Esophagus (tissue), 2 donors: ENCODE data around the gene NBEA. TPM values are rescaled to one million over a fixed set of nuclear protein-coding genes. Genes with fewer than 3 reads are reported as not detected.

Experiments used
- H3K27ac ChIP-seq, 2 donors: one replicate each; pipeline ENCODE4 v1.5.1; 2013; ENCODE audit warnings: low read depth in 2 of 2, mild to moderate bottlenecking in 2 of 2, inconsistent platforms in 1 of 2, low read length in 1 of 2, moderate library complexity in 1 of 2
- H3K27me3 ChIP-seq, 2 donors: one replicate each; pipeline ENCODE4 v1.6.1; 2013; ENCODE audit warnings: low read length in 2 of 2, control low read depth in 1 of 2, mild to moderate bottlenecking in 1 of 2; ENCODE audit not compliant: insufficient read depth in 2 of 2, control insufficient read depth in 1 of 2
- H3K36me3 ChIP-seq, 2 donors: one replicate each; pipeline ENCODE4 v1.6.1; 2013; ENCODE audit warnings: low read length in 1 of 2; ENCODE audit not compliant: control insufficient read depth in 2 of 2, insufficient read depth in 2 of 2
- H3K4me1 ChIP-seq, 2 donors: one replicate each; pipeline ENCODE4 v1.6.1; 2013; ENCODE audit warnings: low read length in 1 of 2; ENCODE audit not compliant: control insufficient read depth in 2 of 2, insufficient read depth in 2 of 2
- H3K4me3 ChIP-seq, 2 donors: one replicate each; pipeline ENCODE4 v1.5.1; 2013; ENCODE audit warnings: low read length in 2 of 2, mild to moderate bottlenecking in 2 of 2, low read depth in 1 of 2, moderate library complexity in 1 of 2
- H3K9me3 ChIP-seq, 2 donors: one replicate each; pipeline ENCODE4 v1.6.1; 2013; ENCODE audit warnings: mild to moderate bottlenecking in 2 of 2, low read depth in 1 of 2, low read length in 1 of 2, moderate library complexity in 1 of 2; ENCODE audit not compliant: control insufficient read depth in 2 of 2, insufficient read depth in 1 of 2
- WGBS, 2 donors: extraction: QIAGEN DNeasy Blood & Tissue Kit; methylation state at CpG; one replicate each; pipeline ENCODE4 v1.1.7; 2013; 5-methylcytosine and 5-hydroxymethylcytosine counted together
- polyA plus RNA-seq, 2 donors: library from polyadenylated mRNA; stranded (reverse); fragments of 200-250 nt; gene quantifications; one replicate each; pipeline ENCODE4 v1.2.3, GENCODE V29; 2013
- donor health status: healthy with polysubstance abuse.
- donor health status: Bipolar disorder and iron deficiency.

The NBEA gene
- polyA plus RNA-seq, 2 donors = 0.51 to 1.6 TPM

GRCh38 chr13:35502456-35502855, 560.4 kb downstream of the NBEA start:
- no peak overlapping the region for H3K27ac ChIP-seq
- no peaks in the 10 kb centered on the region for H3K27me3 ChIP-seq
- no peaks in the 10 kb centered on the region for H3K4me1 ChIP-seq
- no peaks in the 10 kb centered on the region for H3K36me3 ChIP-seq
- no peak overlapping the region for H3K4me3 ChIP-seq
- no peaks in the 10 kb centered on the region for H3K9me3 ChIP-seq
- 63 to 74% methylated on average over 3 of the region's 3 CpGs for WGBS, 2 donors

GRCh38 chr13:35512271-35512920, 570.3 kb downstream of the NBEA start:
- 34 to 50% methylated on average over 5 of the region's 5 CpGs for WGBS, 2 donors
- Histone ChIP-seq H3K27me3 (no peaks in the 10 kb centered on the region), H3K9me3 (peaks cover 0 to 3% of the 10 kb centered on the region in 2 donors), H3K36me3 (no peaks in the 10 kb centered on the region), H3K4me3 (no peak overlapping the region), H3K27ac (no peak overlapping the region), H3K4me1 (no peaks in the 10 kb centered on the region)

- H3K9me3 ChIP-seq = peaks cover 0 to 3% of the 10 kb centered on the region in 2 donors
- no peaks in the 10 kb centered on the region for H3K27me3 ChIP-seq
- no peaks in the 10 kb centered on the region for H3K36me3 ChIP-seq
- WGBS, 2 donors = 88 to 89% methylated on average over 7 of the region's 7 CpGs
- H3K4me3 ChIP-seq = no peak overlapping the region
- no peak overlapping the region for H3K27ac ChIP-seq
- H3K4me1 ChIP-seq = no peaks in the 10 kb centered on the region
Measured at GRCh38 chr13:35514061-35514477, 572.0 kb downstream of the NBEA start.

GRCh38 chr13:35514801-35515502, 572.9 kb downstream of the NBEA start:
- no peaks in the 10 kb centered on the region for H3K4me1 ChIP-seq
- H3K36me3 ChIP-seq = no peaks in the 10 kb centered on the region
- no peak overlapping the region for H3K4me3 ChIP-seq
- 58 to 64% methylated on average over 6 of the region's 6 CpGs for WGBS, 2 donors
- H3K9me3 ChIP-seq = no peaks in the 10 kb centered on the region
- H3K27me3 ChIP-seq = no peaks in the 10 kb centered on the region
- H3K27ac ChIP-seq = no peak overlapping the region

- H3K27ac ChIP-seq = no peak overlapping the region
- peaks cover 0 to 2% of the 10 kb centered on the region in 2 donors for H3K9me3 ChIP-seq
- WGBS, 2 donors = 84 to 89% methylated on average over 5 of the region's 5 CpGs
- no peaks in the 10 kb centered on the region for H3K4me1 ChIP-seq
- no peaks in the 10 kb centered on the region for H3K36me3 ChIP-seq
- H3K27me3 ChIP-seq = no peaks in the 10 kb centered on the region
- H3K4me3 ChIP-seq = no peak overlapping the region
Measured at GRCh38 chr13:35518337-35518946, 576.4 kb downstream of the NBEA start.

GRCh38 chr13:35524171-35524570, 582.1 kb downstream of the NBEA start:
- 64 to 74% methylated on average over 3 of the region's 3 CpGs for WGBS, 2 donors
- Histone ChIP-seq H3K27ac (no peak overlapping the region), H3K4me3 (no peak overlapping the region), H3K27me3 (no peaks in the 10 kb centered on the region), H3K9me3 (peaks cover 0 to 2% of the 10 kb centered on the region in 2 donors), H3K4me1 (no peaks in the 10 kb centered on the region), H3K36me3 (no peaks in the 10 kb centered on the region)

GRCh38 chr13:35526577-35526976, 584.5 kb downstream of the NBEA start:
- Histone ChIP-seq H3K4me3 (no peak overlapping the region), H3K27ac (no peak overlapping the region), H3K9me3 (peaks cover 2% of the 10 kb centered on the region in 2 donors), H3K36me3 (no peaks in the 10 kb centered on the region), H3K27me3 (no peaks in the 10 kb centered on the region), H3K4me1 (peaks cover 0 to 2% of the 10 kb centered on the region in 2 donors)
- 93 to 95% methylated on average over 6 of the region's 6 CpGs for WGBS, 2 donors

GRCh38 chr13:35527451-35527850, 585.4 kb downstream of the NBEA start:
- Histone ChIP-seq H3K4me3 (no peak overlapping the region), H3K4me1 (peaks cover 0 to 2% of the 10 kb centered on the region in 2 donors), H3K27me3 (no peaks in the 10 kb centered on the region), H3K9me3 (peaks cover under 1 to 2% of the 10 kb centered on the region in 2 donors), H3K36me3 (no peaks in the 10 kb centered on the region), H3K27ac (no peak overlapping the region)
- WGBS, 2 donors = 90 to 93% methylated on average over 10 of the region's 10 CpGs

- H3K27me3 ChIP-seq = no peaks in the 10 kb centered on the region
- 82 to 86% methylated on average over 5 of the region's 5 CpGs for WGBS, 2 donors
- peaks cover 0 to 2% of the 10 kb centered on the region in 2 donors for H3K4me1 ChIP-seq
- peaks cover 0 to 2% of the 10 kb centered on the region in 2 donors for H3K9me3 ChIP-seq
- no peaks in the 10 kb centered on the region for H3K36me3 ChIP-seq
- no peak overlapping the region for H3K27ac ChIP-seq
- H3K4me3 ChIP-seq = no peak overlapping the region
Measured at GRCh38 chr13:35530147-35530546, 588.1 kb downstream of the NBEA start.
